Body of pancreas (tissue), 4 donors: ENCODE data around the gene SLC25A21.

Experiments used
- POLR2A ChIP-seq, 3 donors: fragments of 450-650 bp; IDR thresholded peaks; one replicate each; pipeline ENCODE4 v1.6.1; 2016; ENCODE audit warnings: antibody characterized with exemption in 3 of 3, mild to moderate bottlenecking in 2 of 3
- TF ChIP-seq, protein P1 (sequence below), 7 experiments: fragments of 450-650 bp in 4 of 7; fragments of 200-600 bp in 3 of 7; sonication (generic) in 3 of 7; IDR thresholded peaks; one replicate each; pipeline ENCODE4 v1.5.1; 2016 to 2019; ENCODE audit warnings: antibody characterized with exemption in 7 of 7

- TF ChIP-seq, protein P1, sequence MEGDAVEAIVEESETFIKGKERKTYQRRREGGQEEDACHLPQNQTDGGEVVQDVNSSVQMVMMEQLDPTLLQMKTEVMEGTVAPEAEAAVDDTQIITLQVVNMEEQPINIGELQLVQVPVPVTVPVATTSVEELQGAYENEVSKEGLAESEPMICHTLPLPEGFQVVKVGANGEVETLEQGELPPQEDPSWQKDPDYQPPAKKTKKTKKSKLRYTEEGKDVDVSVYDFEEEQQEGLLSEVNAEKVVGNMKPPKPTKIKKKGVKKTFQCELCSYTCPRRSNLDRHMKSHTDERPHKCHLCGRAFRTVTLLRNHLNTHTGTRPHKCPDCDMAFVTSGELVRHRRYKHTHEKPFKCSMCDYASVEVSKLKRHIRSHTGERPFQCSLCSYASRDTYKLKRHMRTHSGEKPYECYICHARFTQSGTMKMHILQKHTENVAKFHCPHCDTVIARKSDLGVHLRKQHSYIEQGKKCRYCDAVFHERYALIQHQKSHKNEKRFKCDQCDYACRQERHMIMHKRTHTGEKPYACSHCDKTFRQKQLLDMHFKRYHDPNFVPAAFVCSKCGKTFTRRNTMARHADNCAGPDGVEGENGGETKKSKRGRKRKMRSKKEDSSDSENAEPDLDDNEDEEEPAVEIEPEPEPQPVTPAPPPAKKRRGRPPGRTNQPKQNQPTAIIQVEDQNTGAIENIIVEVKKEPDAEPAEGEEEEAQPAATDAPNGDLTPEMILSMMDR (IDR thresholded peaks at IDR 0.05): no peak
- no peak for TF ChIP-seq POLR2A (IDR thresholded peaks at IDR 0.05)
These were observed 30.4 kb upstream of the SLC25A21 start for GRCh38 chr14:37202812-37203211.
